ENCODE data around the gene NCCRP1.

GRCh38 chr19:39170386-39171231, 26.2 kb upstream of the NCCRP1 start:
- TF ChIP-seq CTCF (IDR thresholded peaks at IDR 0.05; ENCODE audit: low read depth, low read length, missing input control) (no peak), MAX (IDR thresholded peaks at IDR 0.05) (no peak), TAF1 (conservative IDR thresholded peaks at IDR 0.05) (no peak), FOXA1 (IDR thresholded peaks at IDR 0.05) (no peak), EGR1 (IDR thresholded peaks at IDR 0.05; ENCODE audit: low read depth in 2 of 2) (no peak)

All from liver (tissue), 3 donors.